Embryonic facial prominence (tissue), 1 donor: Measurements from ENCODE around the gene IFI27.
"Not testable (repeated sequence)": the region's sequence is repeated elsewhere in the genome, so short reads cannot be mapped to it uniquely, and the experiment has no call there.

Experiments used
- DNase-seq: peaks from one replicate; pipeline ENCODE4 v3.0.0-alpha.2; 2016; ENCODE audit errors: extremely low spot score

IFI27 gene

GRCh38 chr14:94110552-94111181 lies at the start of gene IFI27:
Gene IFI27 (plus strand): TSS chr14:94110736.
- DNase-seq, result no peak

GRCh38 chr14:94062344-94062940 lies 48.1 kb upstream of the IFI27 start:
- no peak for DNase-seq

GRCh38 chr14:94066089-94066676 lies 44.4 kb upstream of the IFI27 start:
- no peak for DNase-seq

- not testable (repeated sequence) for DNase-seq
Observed at GRCh38 chr14:94072076-94072475, 38.5 kb upstream of the IFI27 start.

DNA sequence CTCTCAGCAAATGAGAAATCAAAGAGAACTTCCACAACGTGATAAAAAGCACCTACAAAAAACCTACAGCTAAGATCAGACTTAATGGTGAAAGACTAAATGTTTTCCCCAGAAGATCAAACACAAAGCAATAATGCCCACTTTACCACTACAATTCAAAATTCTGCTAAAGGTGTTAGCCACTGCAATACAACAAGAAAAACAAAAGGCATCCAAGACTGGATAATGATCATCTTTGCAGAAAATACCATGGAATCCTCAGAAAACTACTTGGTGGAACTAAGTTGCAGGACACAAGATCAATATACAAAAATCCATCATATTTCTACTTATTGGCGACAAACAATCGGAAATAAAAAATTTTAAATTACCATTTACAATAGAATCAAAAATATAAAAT lies 36.0 kb upstream of the IFI27 start:
- no peak for DNase-seq

DNA sequence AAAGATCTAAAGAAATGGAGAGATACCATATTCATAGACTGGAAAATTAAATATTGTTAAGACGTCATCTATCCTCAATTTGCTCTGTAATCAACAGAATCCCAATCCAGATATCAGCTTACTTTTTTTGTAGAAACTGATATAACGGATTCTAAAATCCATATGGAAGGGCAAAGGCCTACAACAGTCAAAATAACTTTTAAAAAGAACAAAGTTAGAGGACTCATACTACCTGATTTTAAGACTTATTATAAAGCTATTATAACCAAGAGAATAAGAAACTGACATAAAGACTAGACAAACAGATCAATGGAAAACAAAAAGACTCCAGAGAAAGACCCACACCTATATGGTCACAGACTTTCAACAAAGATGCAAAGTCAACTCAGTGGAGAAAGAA lies 35.5 kb upstream of the IFI27 start:
- DNase-seq, result no peak

- DNase-seq, result no peak
Observed at GRCh38 chr14:94077111-94077821, 33.3 kb upstream of the IFI27 start.

- DNase-seq, result no peak
Observed at GRCh38 chr14:94077823-94078222, 32.7 kb upstream of the IFI27 start.

GRCh38 chr14:94079891-94080620 lies 30.5 kb upstream of the IFI27 start:
- DNase-seq, result no peak

- DNase-seq, result peak; percentile 92
Observed at GRCh38 chr14:94080621-94081385, 29.7 kb upstream of the IFI27 start, which contains the start of the genes DDX24 and IFI27L1. Gene DDX24 (minus strand): TSS chr14:94081202. CDS start chr14:94079742, 1,460 bp downstream. Gene IFI27L1 (plus strand): TSS chr14:94081310. CDS start chr14:94096938, 15,628 bp downstream.

DNA sequence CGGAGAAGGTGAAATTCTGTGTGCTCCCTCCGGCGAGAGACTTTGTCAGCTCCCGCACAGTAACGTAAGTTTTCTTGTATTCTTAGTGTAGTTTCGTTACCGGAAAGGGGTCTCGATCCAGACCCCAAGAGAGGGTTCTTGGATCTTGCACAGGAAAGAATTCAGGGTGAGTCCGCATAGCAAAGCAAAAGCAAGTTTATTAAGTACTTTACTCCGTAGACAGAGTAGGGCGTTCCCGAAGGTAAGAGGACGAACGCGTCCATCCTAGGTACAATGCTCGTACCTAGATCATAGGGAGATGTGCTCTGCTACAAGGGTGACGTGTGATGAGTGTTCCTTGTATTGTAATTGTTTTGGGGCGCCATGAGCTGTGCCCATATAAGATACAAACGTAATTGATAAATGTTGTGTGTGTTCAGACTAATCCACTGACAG lies 29.1 kb upstream of the IFI27 start:
- DNase-seq, result no peak

- DNase-seq, result no peak
Observed at GRCh38 chr14:94087891-94088290, 22.6 kb upstream of the IFI27 start.

DNA sequence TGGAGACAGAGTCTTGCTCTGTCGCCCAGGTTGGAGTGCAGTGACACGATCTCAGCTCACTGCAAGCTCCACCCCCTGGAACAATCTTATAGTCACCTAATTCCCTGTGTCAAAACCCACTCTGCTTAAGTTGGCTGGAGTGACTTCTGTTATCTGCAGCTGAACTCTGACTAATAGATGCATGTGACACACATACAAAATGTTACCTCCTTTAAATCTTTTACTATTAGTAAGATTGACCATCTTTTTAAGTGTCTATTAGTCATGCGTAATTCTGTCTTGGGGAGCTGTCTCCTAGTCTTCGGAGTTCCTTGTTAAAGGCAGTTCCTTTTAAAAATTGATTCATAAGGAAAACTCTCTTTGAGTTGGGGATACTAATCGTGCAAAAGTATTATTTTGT lies 22.0 kb upstream of the IFI27 start:
- no peak for DNase-seq

GRCh38 chr14:94089479-94089878 lies 21.1 kb upstream of the IFI27 start:
- no peak for DNase-seq

DNA sequence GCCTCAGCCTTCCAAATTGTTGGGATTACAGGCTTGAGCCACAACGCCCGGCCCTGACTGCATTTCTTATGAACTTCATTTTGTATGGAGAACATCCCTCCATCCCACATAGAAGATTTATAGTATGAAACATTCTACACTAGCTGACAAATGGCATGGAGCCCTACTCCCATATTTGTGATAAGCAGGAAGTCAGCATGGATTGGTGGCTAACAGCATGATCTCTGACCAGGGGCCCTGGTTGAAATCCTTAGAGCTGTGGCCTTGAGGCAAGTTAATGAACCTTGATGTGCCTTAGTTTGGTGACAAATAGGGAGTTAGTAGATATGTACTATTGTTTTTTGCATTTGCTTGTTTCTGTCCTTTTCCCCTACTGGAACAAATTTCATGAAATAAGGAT lies 17.1 kb upstream of the IFI27 start:
- no peak for DNase-seq

- no peak for DNase-seq
Observed at GRCh38 chr14:94097091-94097490, 13.4 kb upstream of the IFI27 start.

GRCh38 chr14:94098326-94098992 lies 12.1 kb upstream of the IFI27 start:
- no peak for DNase-seq

DNA sequence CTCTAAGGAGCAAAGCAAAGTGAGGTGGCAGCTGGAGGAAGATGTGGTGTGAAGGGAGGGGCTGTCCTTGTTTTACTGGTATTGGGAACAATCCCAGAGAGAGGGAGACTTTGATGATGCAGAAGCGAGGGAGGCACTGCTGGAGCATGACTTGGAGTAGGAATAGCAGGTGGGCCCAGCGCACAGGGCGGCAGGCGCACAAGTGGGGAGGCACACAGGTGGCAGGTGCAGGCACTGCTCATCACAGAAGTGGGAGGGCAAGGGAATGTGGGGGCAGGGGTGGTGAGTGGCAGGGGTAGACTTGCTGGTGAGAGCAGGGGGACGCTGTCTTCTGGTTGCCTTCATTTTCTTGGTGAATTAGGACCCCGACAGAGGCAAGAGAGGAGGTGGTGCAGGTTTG lies 11.5 kb upstream of the IFI27 start:
- DNase-seq, result no peak

DNA sequence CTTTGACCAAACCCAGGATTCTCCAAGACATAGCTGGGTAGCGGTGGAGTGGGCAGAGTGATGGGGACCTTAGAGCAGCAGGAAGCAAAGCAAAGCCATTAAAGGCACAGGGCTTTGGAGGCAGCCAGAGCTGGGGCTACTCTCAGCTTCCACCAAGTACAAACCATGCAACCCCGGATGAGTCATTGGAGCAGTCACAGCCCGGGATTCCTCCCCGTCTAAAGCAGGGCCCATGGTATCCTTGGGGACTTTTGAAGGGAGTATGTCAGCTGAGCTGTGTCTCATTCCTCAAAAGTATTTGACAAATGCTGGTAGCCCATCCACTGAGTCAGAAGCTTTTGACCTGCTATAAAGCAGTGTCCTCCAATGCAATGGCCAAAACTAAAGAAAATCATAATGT lies 9.7 kb upstream of the IFI27 start:
- DNase-seq, result no peak

DNA sequence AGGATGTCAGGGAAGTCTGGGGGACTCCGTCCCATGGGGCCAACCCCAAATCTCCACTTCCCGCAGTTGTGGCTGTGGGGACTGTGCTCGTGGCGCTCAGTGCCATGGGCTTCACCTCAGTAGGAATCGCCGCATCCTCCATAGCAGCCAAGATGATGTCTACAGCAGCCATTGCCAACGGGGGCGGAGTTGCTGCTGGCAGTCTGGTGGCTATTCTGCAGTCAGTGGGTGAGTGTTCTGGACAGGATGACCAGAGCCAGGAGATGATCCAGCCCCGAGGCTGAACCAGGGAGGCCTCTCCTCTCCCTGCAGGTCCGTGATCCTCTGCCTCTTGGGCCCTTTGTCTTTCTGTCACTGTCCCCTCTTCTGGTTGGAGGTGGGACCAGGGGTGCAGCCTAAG lies 8.8 kb upstream of the IFI27 start:
- DNase-seq, result no peak
